ENCODE results near the gene SOX18. TPM values are rescaled to one million over a fixed set of nuclear protein-coding genes. Genes with fewer than 3 reads are reported as not detected.

Gene SOX18
- total and polyA plus RNA-seq, 2 of the 13 experiments (the other 11 are each of a cell fraction or from before 2014, with no cell fraction given), result 1.6 to 1.9 TPM

DNA sequence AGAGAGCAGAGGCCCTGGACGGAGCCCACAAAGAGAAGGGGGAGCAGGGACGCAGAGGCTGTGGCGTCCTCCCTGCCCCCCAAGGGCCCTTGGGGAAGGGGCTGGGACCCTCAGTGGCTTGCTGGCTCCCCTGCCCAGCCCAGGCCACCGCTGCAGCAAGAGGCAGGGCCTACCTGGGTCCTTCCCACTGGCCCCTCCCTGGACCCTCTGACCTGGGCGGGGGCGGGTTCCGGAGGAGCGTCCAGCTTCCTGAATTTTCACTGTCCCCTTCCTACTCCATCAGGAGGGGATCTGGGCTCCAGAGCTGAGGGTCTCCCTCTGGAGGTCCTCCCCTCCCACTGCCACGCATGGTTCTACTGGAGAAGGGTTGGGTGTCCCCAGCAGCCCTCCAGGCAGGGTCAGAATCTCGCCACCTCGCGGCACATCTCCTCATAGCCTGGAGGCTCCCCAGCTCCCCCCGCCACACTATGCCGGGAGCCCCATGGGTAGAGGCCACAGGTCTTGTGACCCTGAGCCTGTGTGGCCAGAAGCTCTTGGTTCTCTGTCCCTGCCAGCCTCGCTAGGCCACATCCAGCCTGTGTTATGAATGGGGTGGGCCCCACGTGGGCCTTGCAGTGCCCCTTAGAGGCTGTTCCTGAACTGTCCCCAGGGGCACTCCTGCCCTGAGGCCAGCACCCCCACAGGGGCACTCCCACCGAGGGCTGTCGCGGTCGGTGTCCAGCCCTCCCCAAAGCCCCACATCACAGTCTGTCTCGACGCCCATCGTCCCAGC lies 1.0 kb upstream of the SOX18 start (continued):
- TF ChIP-seq, protein P1, sequence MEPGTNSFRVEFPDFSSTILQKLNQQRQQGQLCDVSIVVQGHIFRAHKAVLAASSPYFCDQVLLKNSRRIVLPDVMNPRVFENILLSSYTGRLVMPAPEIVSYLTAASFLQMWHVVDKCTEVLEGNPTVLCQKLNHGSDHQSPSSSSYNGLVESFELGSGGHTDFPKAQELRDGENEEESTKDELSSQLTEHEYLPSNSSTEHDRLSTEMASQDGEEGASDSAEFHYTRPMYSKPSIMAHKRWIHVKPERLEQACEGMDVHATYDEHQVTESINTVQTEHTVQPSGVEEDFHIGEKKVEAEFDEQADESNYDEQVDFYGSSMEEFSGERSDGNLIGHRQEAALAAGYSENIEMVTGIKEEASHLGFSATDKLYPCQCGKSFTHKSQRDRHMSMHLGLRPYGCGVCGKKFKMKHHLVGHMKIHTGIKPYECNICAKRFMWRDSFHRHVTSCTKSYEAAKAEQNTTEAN (CRISPR knock-in tag; conservative IDR thresholded peaks at IDR 0.05), result peak; percentile 87
- TF ChIP-seq ZKSCAN5 (CRISPR knock-in tag; IDR thresholded peaks at IDR 0.05) (no peak), ZNF256 (CRISPR knock-in tag; conservative IDR thresholded peaks at IDR 0.05) (peak; percentile 54), PAWR (CRISPR knock-in tag; IDR thresholded peaks at IDR 0.05; ENCODE audit: borderline replicate concordance) (no peak), GABPB1 (CRISPR knock-in tag; IDR thresholded peaks at IDR 0.05) (peak; percentile 74), SP1 (IDR thresholded peaks at IDR 0.05) (no peak), SP1 (CRISPR knock-in tag; IDR thresholded peaks at IDR 0.05) (peak; percentile 44), ZNF713 (CRISPR knock-in tag; IDR thresholded peaks at IDR 0.05) (peak; percentile 81; the same call in 1 of the 2 replicates), HES4 (CRISPR knock-in tag; IDR thresholded peaks at IDR 0.05; ENCODE audit: borderline replicate concordance) (peak; percentile 13; the same call in 1 of the 2 replicates), BRD4 (CRISPR knock-in tag; IDR thresholded peaks at IDR 0.05) (peak; percentile 84), ZNF773 (CRISPR knock-in tag; IDR thresholded peaks at IDR 0.05; ENCODE audit: borderline replicate concordance) (0 out of 2 replicates have a peak, but pooled peaks have one; percentile 51), ZKSCAN1 (IDR thresholded peaks at IDR 0.05; ENCODE audit: low read length) (no peak), MEIS1 (CRISPR knock-in tag; IDR thresholded peaks at IDR 0.05; ENCODE audit: borderline replicate concordance) (0 out of 2 replicates have a peak, but pooled peaks have one; percentile 1), PPARG (CRISPR knock-in tag; conservative IDR thresholded peaks at IDR 0.05) (0 out of 2 replicates have a peak, but pooled peaks have one; percentile 36), SAP130 (CRISPR knock-in tag; IDR thresholded peaks at IDR 0.05; ENCODE audit: low read depth) (peak; percentile 80), ZNF644 (CRISPR knock-in tag; IDR thresholded peaks at IDR 0.05; ENCODE audit: low read depth) (0 out of 2 replicates have a peak, but pooled peaks have one; percentile 16), RXRA (CRISPR knock-in tag; IDR thresholded peaks at IDR 0.05) (peak; percentile 82), CC2D1A (CRISPR knock-in tag; IDR thresholded peaks at IDR 0.05) (0 out of 2 replicates have a peak, but pooled peaks have one; percentile 63), SP5 (CRISPR knock-in tag; IDR thresholded peaks at IDR 0.05; ENCODE audit: borderline replicate concordance, low read depth) (peak; percentile 60), ZNF207 (IDR thresholded peaks at IDR 0.05; ENCODE audit: borderline replicate concordance) (no peak), HNRNPH1 (optimal IDR thresholded peaks at IDR 0.05; ENCODE audit: low read depth, low read length) (no peak), ZNF564 (CRISPR knock-in tag; IDR thresholded peaks at IDR 0.05) (peak; percentile 44; the same call in 1 of the 2 replicates)
- TF ChIP-seq, protein P2, sequence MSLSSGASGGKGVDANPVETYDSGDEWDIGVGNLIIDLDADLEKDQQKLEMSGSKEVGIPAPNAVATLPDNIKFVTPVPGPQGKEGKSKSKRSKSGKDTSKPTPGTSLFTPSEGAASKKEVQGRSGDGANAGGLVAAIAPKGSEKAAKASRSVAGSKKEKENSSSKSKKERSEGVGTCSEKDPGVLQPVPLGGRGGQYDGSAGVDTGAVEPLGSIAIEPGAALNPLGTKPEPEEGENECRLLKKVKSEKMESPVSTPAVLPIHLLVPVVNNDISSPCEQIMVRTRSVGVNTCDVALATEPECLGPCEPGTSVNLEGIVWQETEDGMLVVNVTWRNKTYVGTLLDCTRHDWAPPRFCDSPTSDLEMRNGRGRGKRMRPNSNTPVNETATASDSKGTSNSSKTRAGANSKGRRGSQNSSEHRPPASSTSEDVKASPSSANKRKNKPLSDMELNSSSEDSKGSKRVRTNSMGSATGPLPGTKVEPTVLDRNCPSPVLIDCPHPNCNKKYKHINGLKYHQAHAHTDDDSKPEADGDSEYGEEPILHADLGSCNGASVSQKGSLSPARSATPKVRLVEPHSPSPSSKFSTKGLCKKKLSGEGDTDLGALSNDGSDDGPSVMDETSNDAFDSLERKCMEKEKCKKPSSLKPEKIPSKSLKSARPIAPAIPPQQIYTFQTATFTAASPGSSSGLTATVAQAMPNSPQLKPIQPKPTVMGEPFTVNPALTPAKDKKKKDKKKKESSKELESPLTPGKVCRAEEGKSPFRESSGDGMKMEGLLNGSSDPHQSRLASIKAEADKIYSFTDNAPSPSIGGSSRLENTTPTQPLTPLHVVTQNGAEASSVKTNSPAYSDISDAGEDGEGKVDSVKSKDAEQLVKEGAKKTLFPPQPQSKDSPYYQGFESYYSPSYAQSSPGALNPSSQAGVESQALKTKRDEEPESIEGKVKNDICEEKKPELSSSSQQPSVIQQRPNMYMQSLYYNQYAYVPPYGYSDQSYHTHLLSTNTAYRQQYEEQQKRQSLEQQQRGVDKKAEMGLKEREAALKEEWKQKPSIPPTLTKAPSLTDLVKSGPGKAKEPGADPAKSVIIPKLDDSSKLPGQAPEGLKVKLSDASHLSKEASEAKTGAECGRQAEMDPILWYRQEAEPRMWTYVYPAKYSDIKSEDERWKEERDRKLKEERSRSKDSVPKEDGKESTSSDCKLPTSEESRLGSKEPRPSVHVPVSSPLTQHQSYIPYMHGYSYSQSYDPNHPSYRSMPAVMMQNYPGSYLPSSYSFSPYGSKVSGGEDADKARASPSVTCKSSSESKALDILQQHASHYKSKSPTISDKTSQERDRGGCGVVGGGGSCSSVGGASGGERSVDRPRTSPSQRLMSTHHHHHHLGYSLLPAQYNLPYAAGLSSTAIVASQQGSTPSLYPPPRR (CRISPR knock-in tag; IDR thresholded peaks at IDR 0.05; ENCODE audit: borderline replicate concordance), result no peak
- TF ChIP-seq, protein P3, sequence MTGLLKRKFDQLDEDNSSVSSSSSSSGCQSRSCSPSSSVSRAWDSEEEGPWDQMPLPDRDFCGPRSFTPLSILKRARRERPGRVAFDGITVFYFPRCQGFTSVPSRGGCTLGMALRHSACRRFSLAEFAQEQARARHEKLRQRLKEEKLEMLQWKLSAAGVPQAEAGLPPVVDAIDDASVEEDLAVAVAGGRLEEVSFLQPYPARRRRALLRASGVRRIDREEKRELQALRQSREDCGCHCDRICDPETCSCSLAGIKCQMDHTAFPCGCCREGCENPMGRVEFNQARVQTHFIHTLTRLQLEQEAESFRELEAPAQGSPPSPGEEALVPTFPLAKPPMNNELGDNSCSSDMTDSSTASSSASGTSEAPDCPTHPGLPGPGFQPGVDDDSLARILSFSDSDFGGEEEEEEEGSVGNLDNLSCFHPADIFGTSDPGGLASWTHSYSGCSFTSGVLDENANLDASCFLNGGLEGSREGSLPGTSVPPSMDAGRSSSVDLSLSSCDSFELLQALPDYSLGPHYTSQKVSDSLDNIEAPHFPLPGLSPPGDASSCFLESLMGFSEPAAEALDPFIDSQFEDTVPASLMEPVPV (CRISPR knock-in tag; IDR thresholded peaks at IDR 0.05), result peak; percentile 90; the same call in 1 of the 2 replicates

Data from HepG2 (cell line).